Measurements from ENCODE around the gene TANGO6.

Gene TANGO6

GRCh38 chr16:68806981-68807380 lies 36.4 kb upstream of the TANGO6 start:
- peaks cover 5% of the 10 kb centered on the region for H3K27me3 Mint-ChIP-seq (ENCODE audit: low read depth, poor library complexity)
- H3K4me3 Mint-ChIP-seq = no peak overlapping the region
- H3K9me3 Mint-ChIP-seq = no peaks in the 10 kb centered on the region
- TF ChIP-seq, protein P1, sequence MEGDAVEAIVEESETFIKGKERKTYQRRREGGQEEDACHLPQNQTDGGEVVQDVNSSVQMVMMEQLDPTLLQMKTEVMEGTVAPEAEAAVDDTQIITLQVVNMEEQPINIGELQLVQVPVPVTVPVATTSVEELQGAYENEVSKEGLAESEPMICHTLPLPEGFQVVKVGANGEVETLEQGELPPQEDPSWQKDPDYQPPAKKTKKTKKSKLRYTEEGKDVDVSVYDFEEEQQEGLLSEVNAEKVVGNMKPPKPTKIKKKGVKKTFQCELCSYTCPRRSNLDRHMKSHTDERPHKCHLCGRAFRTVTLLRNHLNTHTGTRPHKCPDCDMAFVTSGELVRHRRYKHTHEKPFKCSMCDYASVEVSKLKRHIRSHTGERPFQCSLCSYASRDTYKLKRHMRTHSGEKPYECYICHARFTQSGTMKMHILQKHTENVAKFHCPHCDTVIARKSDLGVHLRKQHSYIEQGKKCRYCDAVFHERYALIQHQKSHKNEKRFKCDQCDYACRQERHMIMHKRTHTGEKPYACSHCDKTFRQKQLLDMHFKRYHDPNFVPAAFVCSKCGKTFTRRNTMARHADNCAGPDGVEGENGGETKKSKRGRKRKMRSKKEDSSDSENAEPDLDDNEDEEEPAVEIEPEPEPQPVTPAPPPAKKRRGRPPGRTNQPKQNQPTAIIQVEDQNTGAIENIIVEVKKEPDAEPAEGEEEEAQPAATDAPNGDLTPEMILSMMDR (IDR thresholded peaks at IDR 0.05) = no peak
- no peak for DNase-seq
- no peak overlapping the region for H3K27ac Mint-ChIP-seq
- H3K4me1 Mint-ChIP-seq = peaks cover 8% of the 10 kb centered on the region
- H3K36me3 Mint-ChIP-seq (ENCODE audit: low read depth) = no peaks in the 10 kb centered on the region

- H3K36me3 Mint-ChIP-seq (ENCODE audit: low read depth) = no peaks in the 10 kb centered on the region
- no peak overlapping the region for H3K27ac Mint-ChIP-seq
- peaks cover 2% of the 10 kb centered on the region for H3K27me3 Mint-ChIP-seq (ENCODE audit: low read depth, poor library complexity)
- DNase-seq = no peak
- H3K4me3 Mint-ChIP-seq = no peak overlapping the region
- peaks cover 8% of the 10 kb centered on the region for H3K4me1 Mint-ChIP-seq
- H3K9me3 Mint-ChIP-seq = peaks cover 4% of the 10 kb centered on the region
- TF ChIP-seq, protein P1 (IDR thresholded peaks at IDR 0.05) = no peak
These were observed 28.8 kb upstream of the TANGO6 start for GRCh38 chr16:68814516-68814915.

- peaks cover 16% of the 10 kb centered on the region for H3K9me3 Mint-ChIP-seq
- peak overlapping the region; percentile 81 for H3K27ac Mint-ChIP-seq
- no peak overlapping the region for H3K4me3 Mint-ChIP-seq
- TF ChIP-seq, protein P1 (IDR thresholded peaks at IDR 0.05) = no peak
- H3K4me1 Mint-ChIP-seq = no peaks in the 10 kb centered on the region
- H3K36me3 Mint-ChIP-seq (ENCODE audit: low read depth) = no peaks in the 10 kb centered on the region
- peaks cover 6% of the 10 kb centered on the region for H3K27me3 Mint-ChIP-seq (ENCODE audit: low read depth, poor library complexity)
- DNase-seq = no peak
These were observed 19.8 kb upstream of the TANGO6 start for GRCh38 chr16:68823401-68824135.

DNA sequence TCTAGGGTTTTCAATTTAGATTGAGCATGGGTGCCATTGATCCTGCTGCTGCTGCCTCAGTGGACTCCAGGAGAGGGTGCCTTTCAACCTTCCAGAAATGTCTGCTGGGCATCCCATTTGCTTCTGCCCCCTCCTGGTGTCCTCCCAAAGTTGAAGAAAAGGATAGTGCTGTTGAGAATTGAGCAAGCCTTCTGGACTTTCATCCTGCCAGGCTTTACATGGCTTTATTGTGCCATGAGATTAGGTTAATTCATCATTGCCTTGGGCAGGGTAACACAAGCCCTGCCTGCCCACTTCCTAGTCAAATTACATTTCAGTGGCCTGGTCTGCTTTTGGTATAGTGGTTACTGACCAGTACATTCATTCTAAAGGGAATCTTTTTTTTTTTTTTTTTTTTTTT lies 17.9 kb upstream of the TANGO6 start:
- TF ChIP-seq, protein P1 (IDR thresholded peaks at IDR 0.05) = no peak
- peaks cover 6% of the 10 kb centered on the region for H3K27me3 Mint-ChIP-seq (ENCODE audit: low read depth, poor library complexity)
- no peaks in the 10 kb centered on the region for H3K36me3 Mint-ChIP-seq (ENCODE audit: low read depth)
- no peak overlapping the region for H3K4me3 Mint-ChIP-seq
- peaks cover 16% of the 10 kb centered on the region for H3K9me3 Mint-ChIP-seq
- no peak for DNase-seq
- no peaks in the 10 kb centered on the region for H3K4me1 Mint-ChIP-seq
- no peak overlapping the region for H3K27ac Mint-ChIP-seq

DNA sequence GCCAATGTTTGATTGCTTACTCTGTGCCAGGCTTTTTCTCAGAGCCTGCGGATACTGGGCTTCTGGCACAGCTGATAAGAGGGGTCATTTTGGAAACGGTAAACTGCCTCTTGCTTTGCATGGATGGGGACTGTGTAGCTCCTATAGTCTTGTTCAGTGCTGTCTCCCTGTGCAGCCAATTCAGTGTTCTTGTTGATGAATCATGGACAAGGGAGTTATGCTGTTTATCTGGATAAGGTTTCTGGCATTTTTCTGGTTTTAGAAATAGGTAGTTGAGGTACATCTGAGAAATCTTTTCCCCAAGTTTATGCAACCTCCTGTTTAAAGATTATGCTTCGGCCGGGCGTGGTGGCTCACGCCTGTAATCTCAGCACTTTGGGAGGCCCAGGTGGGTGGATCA lies 16.7 kb upstream of the TANGO6 start:
- no peak overlapping the region for H3K4me3 Mint-ChIP-seq
- H3K36me3 Mint-ChIP-seq (ENCODE audit: low read depth) = no peaks in the 10 kb centered on the region
- no peak overlapping the region for H3K27ac Mint-ChIP-seq
- peaks cover 4% of the 10 kb centered on the region for H3K27me3 Mint-ChIP-seq (ENCODE audit: low read depth, poor library complexity)
- TF ChIP-seq, protein P1 (IDR thresholded peaks at IDR 0.05) = no peak
- H3K4me1 Mint-ChIP-seq = no peaks in the 10 kb centered on the region
- no peak for DNase-seq
- H3K9me3 Mint-ChIP-seq = peaks cover 16% of the 10 kb centered on the region

DNA sequence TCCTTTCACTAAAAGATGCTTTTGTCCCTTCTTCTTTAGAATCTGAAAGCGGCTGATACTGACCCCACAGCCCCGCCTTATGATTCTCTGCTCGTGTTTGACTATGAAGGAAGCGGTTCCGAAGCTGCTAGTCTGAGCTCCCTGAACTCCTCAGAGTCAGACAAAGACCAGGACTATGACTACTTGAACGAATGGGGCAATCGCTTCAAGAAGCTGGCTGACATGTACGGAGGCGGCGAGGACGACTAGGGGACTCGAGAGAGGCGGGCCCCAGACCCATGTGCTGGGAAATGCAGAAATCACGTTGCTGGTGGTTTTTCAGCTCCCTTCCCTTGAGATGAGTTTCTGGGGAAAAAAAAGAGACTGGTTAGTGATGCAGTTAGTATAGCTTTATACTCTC lies 10.1 kb upstream of the TANGO6 start:
- Mint-ChIP-seq H3K27me3 (ENCODE audit: low read depth, poor library complexity) (peaks cover 3% of the 10 kb centered on the region), H3K9me3 (no peaks in the 10 kb centered on the region), H3K4me1 (no peaks in the 10 kb centered on the region), H3K36me3 (ENCODE audit: low read depth) (no peaks in the 10 kb centered on the region), H3K27ac (no peak overlapping the region), H3K4me3 (no peak overlapping the region)
- DNase-seq = no peak
- TF ChIP-seq, protein P1 (IDR thresholded peaks at IDR 0.05) = no peak
